Measurements from ENCODE around the gene RNF14.

RNF14 gene

GRCh38 chr5:141973871-141974595, 5.1 kb downstream of the RNF14 start:
- TF ChIP-seq PPARA (CRISPR knock-in tag; IDR thresholded peaks at IDR 0.05; ENCODE audit: borderline replicate concordance) = no peak
- TF ChIP-seq GLIS3 (CRISPR knock-in tag; IDR thresholded peaks at IDR 0.05) = no peak
- no peak for ATAC-seq

- no peak for TF ChIP-seq ZNF565 (CRISPR knock-in tag; conservative IDR thresholded peaks at IDR 0.05; ENCODE audit: low read depth)
- no peak for ATAC-seq
These were observed 7.3 kb downstream of the RNF14 start for GRCh38 chr5:141976176-141976575.

- TF ChIP-seq ESRRG (CRISPR knock-in tag; IDR thresholded peaks at IDR 0.05) = no peak
- no peak for TF ChIP-seq ZNF565 (CRISPR knock-in tag; conservative IDR thresholded peaks at IDR 0.05; ENCODE audit: low read depth)
- no peak for TF ChIP-seq CSDC2 (CRISPR knock-in tag; IDR thresholded peaks at IDR 0.05)
- no peak for TF ChIP-seq TOX (CRISPR knock-in tag; IDR thresholded peaks at IDR 0.05; ENCODE audit: borderline replicate concordance)
- no peak for TF ChIP-seq PPARA (CRISPR knock-in tag; IDR thresholded peaks at IDR 0.05; ENCODE audit: borderline replicate concordance)
- no peak for TF ChIP-seq CREB5 (CRISPR knock-in tag; IDR thresholded peaks at IDR 0.05; ENCODE audit: low read depth)
- no peak for TF ChIP-seq ZNF8 (CRISPR knock-in tag; IDR thresholded peaks at IDR 0.05)
- TF ChIP-seq ISL1 (CRISPR knock-in tag; IDR thresholded peaks at IDR 0.05) = no peak
- TF ChIP-seq ZFP3 (CRISPR knock-in tag; IDR thresholded peaks at IDR 0.05) = no peak
- TF ChIP-seq PATZ1 (CRISPR knock-in tag; IDR thresholded peaks at IDR 0.05; ENCODE audit: borderline replicate concordance) = no peak
- no peak for TF ChIP-seq TCF4 (CRISPR knock-in tag; IDR thresholded peaks at IDR 0.05; ENCODE audit: borderline replicate concordance)
- TF ChIP-seq BACH2 (CRISPR knock-in tag; IDR thresholded peaks at IDR 0.05; ENCODE audit: borderline replicate concordance) = no peak
- no peak for TF ChIP-seq POU6F1 (CRISPR knock-in tag; IDR thresholded peaks at IDR 0.05; ENCODE audit: borderline replicate concordance, low read depth)
- TF ChIP-seq RARB (CRISPR knock-in tag; IDR thresholded peaks at IDR 0.05) = no peak
- no peak for ATAC-seq
These were observed 9.5 kb downstream of the RNF14 start for GRCh38 chr5:141978389-141978788.

GRCh38 chr5:141982626-141983025, 13.7 kb downstream of the RNF14 start:
- no peak for TF ChIP-seq ARNTL (CRISPR knock-in tag; IDR thresholded peaks at IDR 0.05; ENCODE audit: borderline replicate concordance, low read depth)
- ATAC-seq = no peak

- no peak for ATAC-seq
- TF ChIP-seq ZC3H10 (CRISPR knock-in tag; IDR thresholded peaks at IDR 0.05) (no peak), PPARA (CRISPR knock-in tag; IDR thresholded peaks at IDR 0.05; ENCODE audit: borderline replicate concordance) (no peak), ZFP3 (CRISPR knock-in tag; IDR thresholded peaks at IDR 0.05) (no peak), ZNF70 (CRISPR knock-in tag; IDR thresholded peaks at IDR 0.05) (no peak), GLIS3 (CRISPR knock-in tag; IDR thresholded peaks at IDR 0.05) (no peak), BACH2 (CRISPR knock-in tag; IDR thresholded peaks at IDR 0.05; ENCODE audit: borderline replicate concordance) (no peak), ZNF565 (CRISPR knock-in tag; conservative IDR thresholded peaks at IDR 0.05; ENCODE audit: low read depth) (no peak), RARB (CRISPR knock-in tag; IDR thresholded peaks at IDR 0.05) (no peak), ZNF8 (CRISPR knock-in tag; IDR thresholded peaks at IDR 0.05) (no peak)
These were observed 17.2 kb downstream of the RNF14 start for GRCh38 chr5:141986072-141986471.

- TF ChIP-seq BACH2 (CRISPR knock-in tag; IDR thresholded peaks at IDR 0.05; ENCODE audit: borderline replicate concordance) (no peak), ZFP30 (CRISPR knock-in tag; IDR thresholded peaks at IDR 0.05) (no peak), OSR1 (CRISPR knock-in tag; IDR thresholded peaks at IDR 0.05) (no peak), CSDC2 (CRISPR knock-in tag; IDR thresholded peaks at IDR 0.05) (no peak), TCF4 (CRISPR knock-in tag; IDR thresholded peaks at IDR 0.05; ENCODE audit: borderline replicate concordance) (no peak), ARNTL (CRISPR knock-in tag; IDR thresholded peaks at IDR 0.05; ENCODE audit: borderline replicate concordance, low read depth) (no peak), PPARA (CRISPR knock-in tag; IDR thresholded peaks at IDR 0.05; ENCODE audit: borderline replicate concordance) (no peak), SNAI2 (CRISPR knock-in tag; IDR thresholded peaks at IDR 0.05) (no peak), ZNF565 (CRISPR knock-in tag; conservative IDR thresholded peaks at IDR 0.05; ENCODE audit: low read depth) (no peak), TSHZ2 (CRISPR knock-in tag; IDR thresholded peaks at IDR 0.05) (no peak), ISL1 (CRISPR knock-in tag; IDR thresholded peaks at IDR 0.05) (no peak)
- no peak for ATAC-seq
These were observed 20.8 kb downstream of the RNF14 start for GRCh38 chr5:141989720-141990119.
